CD4-positive, alpha-beta T cell (primary cell): ENCODE data around the gene DTX1. TPM values are rescaled to one million over a fixed set of nuclear protein-coding genes. Genes with fewer than 3 reads are reported as not detected.
A peak's percentile ranks its signal among the peaks of the same experiment; 100 is the strongest.

Experiments used
- ATAC-seq: fragments of 200-7000 bp; cut with Tn5 transposase; one replicate; pipeline ENCODE4 v1.10.0; 2022; ENCODE audit warnings: mild to moderate bottlenecking; ENCODE audit not compliant: poor library complexity
- CTCF ChIA-PET: fragments of 350-600 bp; sonication (Branson Sonifier 250); formaldehyde crosslinking; loops from one replicate; lab custom pipeline; 2021; ENCODE audit warnings: antibody characterized with exemption, inconsistent platforms; lab: Charles Lee
- POLR2A ChIA-PET: fragments of 350-600 bp; sonication (Branson Sonifier 250); formaldehyde crosslinking; loops from one replicate; lab custom pipeline; 2021; ENCODE audit warnings: antibody characterized with exemption, inconsistent platforms; lab: Charles Lee
- DNase-seq, 14 experiments: peaks; one replicate each; pipeline ENCODE4 v3.0.0-alpha.2; 2013 to 2020; ENCODE audit warnings: mixed read lengths in 2 of 14
- H3K27ac ChIP-seq, 2 donors: one replicate each; pipeline versions ENCODE4 v1.5.1 to v1.7.0; 2013; ENCODE audit warnings: low read length in 2 of 2, low read depth in 1 of 2, mild to moderate bottlenecking in 1 of 2
- H3K27me3 ChIP-seq, 2 experiments: 1 replicate in 1 of 2; 2 replicates in 1 of 2; pipeline versions ENCODE4 v1.6.1 to v1.7.0; 2013; ENCODE audit warnings: low read length in 2 of 2, control low read depth in 1 of 2, mild to moderate bottlenecking in 1 of 2, moderate library complexity in 1 of 2; ENCODE audit not compliant: insufficient read depth in 2 of 2, control insufficient read depth in 1 of 2
- H3K36me3 ChIP-seq: one replicate; pipeline ENCODE4 v1.6.1; 2013; ENCODE audit warnings: low read length, control low read depth; ENCODE audit not compliant: insufficient read depth
- H3K4me1 ChIP-seq: one replicate; pipeline ENCODE4 v1.6.1; 2013; ENCODE audit warnings: low read length, control low read depth; ENCODE audit not compliant: insufficient read depth
- H3K4me3 ChIP-seq: one replicate; pipeline ENCODE4 v1.5.1; 2013; ENCODE audit warnings: mild to moderate bottlenecking, low read length, moderate library complexity
- H3K9me3 ChIP-seq, 2 experiments: 1 replicate in 1 of 2; 2 replicates in 1 of 2; pipeline versions ENCODE4 v1.6.1 to v1.7.0; 2013; ENCODE audit warnings: low read length in 2 of 2, mild to moderate bottlenecking in 2 of 2, control low read depth in 1 of 2, moderate library complexity in 1 of 2; ENCODE audit not compliant: control insufficient read depth in 1 of 2, insufficient read depth in 1 of 2
- H3K27ac Mint-ChIP-seq: one replicate; pipeline ENCODE4 v1.8.0; 2020; ENCODE audit warnings: mixed read lengths
- H3K27me3 Mint-ChIP-seq: one replicate; pipeline ENCODE4 v1.8.0; 2021; ENCODE audit warnings: mixed read lengths
- H3K36me3 Mint-ChIP-seq: one replicate; pipeline ENCODE4 v1.8.0; 2021; ENCODE audit warnings: low read depth, mixed read lengths
- H3K4me1 Mint-ChIP-seq: one replicate; pipeline ENCODE4 v1.8.0; 2021; ENCODE audit warnings: low read depth, mixed read lengths
- H3K4me3 Mint-ChIP-seq: one replicate; pipeline ENCODE4 v1.8.0; 2020; ENCODE audit warnings: mild to moderate bottlenecking, mixed read lengths
- H3K9me3 Mint-ChIP-seq: one replicate; pipeline ENCODE4 v1.8.0; 2020; ENCODE audit warnings: mixed read lengths
- CTCF ChIP-seq: fragments of 200-600 bp; IDR thresholded peaks from one replicate; pipeline ENCODE4 v1.8.0; 2022; ENCODE audit warnings: antibody characterized with exemption, mild to moderate bottlenecking
- intact Hi-C, 2 experiments: fragments of 100-400 bp; cut with DNase I in 1 of 2; cut with micrococcal nuclease in 1 of 2; formaldehyde crosslinking; loops; one replicate each; pipeline versions ENCODE4 v1.15.1 to v1.9.0; 2023 to 2025; cut with DNase I, micrococcal nuclease
- total RNA-seq, 174 experiments: library from RNA in 2 of 174; stranded (reverse) in 2 of 174; gene quantifications; one replicate each; pipeline ENCODE4 v1.2.3 and lab custom pipeline; 2021 to 2026

The DTX1 gene
- total RNA-seq, 2 experiments from 2014 or later, result 14.0 to 14.2 TPM

DNA sequence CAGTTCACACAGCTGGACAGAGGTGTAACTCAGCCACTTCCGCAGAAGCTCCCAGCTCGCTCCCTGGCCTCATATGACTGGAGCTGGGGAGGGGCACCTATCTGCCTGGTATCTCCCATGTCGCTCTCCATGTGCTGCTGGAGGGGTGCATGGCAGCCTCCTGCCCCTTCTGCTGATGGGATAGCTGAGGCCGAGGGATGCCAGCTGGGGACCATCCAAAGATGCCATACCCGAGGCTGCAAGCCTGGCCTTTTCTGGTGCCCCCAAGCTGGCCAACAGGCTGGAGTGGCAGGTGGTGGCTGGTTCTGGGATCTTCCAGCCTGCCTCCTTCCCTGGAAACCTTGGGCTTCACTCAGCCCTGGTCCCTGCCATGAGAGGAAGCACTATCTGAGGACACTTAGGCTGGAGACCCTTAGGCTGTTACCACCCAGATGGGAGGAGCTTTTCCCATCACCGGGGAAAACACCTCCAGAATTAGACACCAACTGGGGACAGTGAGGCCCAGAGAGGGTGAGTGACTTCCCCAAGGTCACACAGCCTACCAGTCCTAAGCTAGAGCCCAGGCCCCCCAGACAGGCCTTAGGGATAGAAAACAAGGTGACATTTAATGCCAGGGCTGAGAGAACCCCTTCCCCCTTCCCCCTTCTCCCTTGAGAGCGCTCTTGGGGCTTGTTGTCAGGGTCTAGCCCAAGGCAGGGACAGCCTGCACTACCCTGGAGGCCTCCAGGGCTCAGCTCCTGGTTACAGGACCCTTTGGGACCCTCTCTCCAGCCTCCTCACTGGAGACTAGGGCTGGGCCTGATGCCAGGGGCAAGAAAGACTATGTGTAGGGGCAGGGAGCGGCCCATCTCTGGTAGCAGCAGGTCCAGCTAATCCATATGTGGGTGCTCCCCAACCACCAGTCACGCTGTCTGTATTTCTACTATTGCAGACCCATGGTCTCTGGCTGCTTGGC, 7.1 kb downstream of the DTX1 start:
- ChIA-PET CTCF (interaction anchor here (1.4 to 1.6 kb wide), 2 partner anchors 35 to 111 kb away, joined by 3 to 4 read pairs; no protein-coding TSS in a partner anchor), POLR2A (no interaction called here)
- H3K4me3 Mint-ChIP-seq, result no peak overlapping the region
- intact Hi-C loops, result no loop called here
- no peaks in the 10 kb centered on the region for H3K9me3 Mint-ChIP-seq
- ATAC-seq (no peak), DNase-seq (no peak)
- H3K27me3 Mint-ChIP-seq, result no peaks in the 10 kb centered on the region
- Histone ChIP-seq H3K27ac (no peak overlapping the region), H3K4me1 (peaks cover 75% of the 10 kb centered on the region), H3K27me3 (no peaks in the 10 kb centered on the region), H3K36me3 (peaks cover 2% of the 10 kb centered on the region), H3K4me3 (no peak overlapping the region), H3K9me3 (no peaks in the 10 kb centered on the region)
- peaks cover 8% of the 10 kb centered on the region for H3K36me3 Mint-ChIP-seq
- H3K27ac Mint-ChIP-seq, result peak overlapping the region; percentile 78
- H3K4me1 Mint-ChIP-seq, result peaks cover 38% of the 10 kb centered on the region
- TF ChIP-seq CTCF, result no peak

- Mint-ChIP-seq H3K4me3 (no peak overlapping the region), H3K27ac (peak overlapping the region; percentile 78), H3K4me1 (peaks cover 45% of the 10 kb centered on the region), H3K9me3 (no peaks in the 10 kb centered on the region), H3K36me3 (peaks cover 8% of the 10 kb centered on the region), H3K27me3 (no peaks in the 10 kb centered on the region)
- no peak overlapping the region for H3K27ac ChIP-seq
- H3K4me1 ChIP-seq, result peaks cover 73% of the 10 kb centered on the region
- POLR2A ChIA-PET, result no interaction called here
- H3K27me3 ChIP-seq, result no peaks in the 10 kb centered on the region
- CTCF ChIA-PET, result interaction anchor here (1.4 kb wide), 1 partner anchor 110 kb away, joined by 3 read pairs; no protein-coding TSS in a partner anchor
- intact Hi-C loops, result no loop called here
- H3K4me3 ChIP-seq, result no peak overlapping the region
- TF ChIP-seq CTCF, result no peak
- H3K9me3 ChIP-seq, result no peaks in the 10 kb centered on the region
- ATAC-seq (no peak), DNase-seq (no peak)
- peaks cover 2% of the 10 kb centered on the region for H3K36me3 ChIP-seq
Observed at GRCh38 chr12:113064395-113065125, 8.0 kb downstream of the DTX1 start.

- DNase-seq (peak in 2 of 14 experiments; percentile 13 to 24), ATAC-seq (peak; percentile 41)
- H3K36me3 Mint-ChIP-seq, result peaks cover 12% of the 10 kb centered on the region
- ChIA-PET CTCF (no interaction called here), POLR2A (no interaction called here)
- peaks cover 76% of the 10 kb centered on the region for H3K4me1 ChIP-seq
- no peak overlapping the region for H3K4me3 ChIP-seq
- H3K9me3 Mint-ChIP-seq, result no peaks in the 10 kb centered on the region
- no peaks in the 10 kb centered on the region for H3K9me3 ChIP-seq
- H3K27ac Mint-ChIP-seq, result peak overlapping the region; percentile 78
- H3K36me3 ChIP-seq, result peaks cover 2% of the 10 kb centered on the region
- intact Hi-C loops, result no loop called here
- no peaks in the 10 kb centered on the region for H3K27me3 Mint-ChIP-seq
- H3K27ac ChIP-seq, result no peak overlapping the region
- no peaks in the 10 kb centered on the region for H3K27me3 ChIP-seq
- no peak overlapping the region for H3K4me3 Mint-ChIP-seq
- H3K4me1 Mint-ChIP-seq, result peaks cover 53% of the 10 kb centered on the region
- TF ChIP-seq CTCF, result no peak
Observed at GRCh38 chr12:113065126-113066007, 8.8 kb downstream of the DTX1 start.
